HG03025 (cell line): ENCODE results near the gene ACKR1.

Experiments used
- ATAC-seq: cut with Tn5 transposase; IDR thresholded peaks from one replicate; pipeline ENCODE4 v1.9.1; 2021; ENCODE audit warnings: mild to moderate bottlenecking, moderate library complexity; ENCODE audit not compliant: unreplicated experiment, low FRiP score

ACKR1 gene

DNA sequence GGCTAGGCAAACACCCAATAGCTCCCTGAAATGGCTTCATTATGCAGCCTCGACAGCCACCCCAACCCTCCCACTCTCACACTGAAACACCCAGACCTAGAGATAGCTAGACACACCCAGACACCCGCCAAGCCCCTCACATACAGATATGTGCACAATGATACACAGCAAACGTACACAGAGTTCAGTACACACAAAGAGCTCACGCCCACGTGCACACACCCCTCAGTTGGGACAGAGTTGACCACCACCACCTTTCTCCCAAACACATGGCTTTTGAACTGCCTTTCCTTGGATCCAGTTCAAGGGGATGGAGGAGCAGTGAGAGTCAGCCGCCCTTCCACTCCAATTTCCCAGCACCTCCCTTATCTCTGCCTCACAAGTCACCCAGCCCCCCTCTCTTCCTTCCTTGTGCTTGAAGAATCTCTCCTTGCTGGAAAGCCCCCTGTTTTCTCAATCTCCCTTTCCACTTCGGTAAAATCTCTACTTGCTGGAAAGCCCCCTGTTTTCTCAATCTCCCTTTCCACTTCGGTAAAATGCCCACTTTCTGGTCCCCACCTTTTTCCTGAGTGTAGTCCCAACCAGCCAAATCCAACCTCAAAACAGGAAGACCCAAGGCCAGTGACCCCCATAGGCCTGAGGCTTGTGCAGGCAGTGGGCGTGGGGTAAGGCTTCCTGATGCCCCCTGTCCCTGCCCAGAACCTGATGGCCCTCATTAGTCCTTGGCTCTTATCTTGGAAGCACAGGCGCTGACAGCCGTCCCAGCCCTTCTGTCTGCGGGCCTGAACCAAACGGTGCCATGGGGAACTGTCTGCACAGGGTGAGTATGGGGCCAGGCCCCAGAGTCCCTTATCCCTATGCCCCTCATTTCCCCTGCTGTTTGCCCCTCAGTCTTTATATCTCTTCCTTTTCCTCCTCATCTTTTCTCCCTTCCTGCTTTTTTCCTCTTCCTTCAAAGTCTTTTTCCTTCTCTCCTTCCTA, at the start of gene ACKR1:
Gene ACKR1 (plus strand): TSS at position 715 of the 981 bp plus-strand sequence. CDS start 85 bp downstream, at position 800.
- no peak for ATAC-seq

GRCh38 chr1:159161001-159161718, 43.5 kb upstream of the ACKR1 start:
- peak; percentile 95 for ATAC-seq

- ATAC-seq: no peak
These were observed 43.0 kb upstream of the ACKR1 start for GRCh38 chr1:159161719-159162026.

- no peak for ATAC-seq
These were observed 42.0 kb upstream of the ACKR1 start for GRCh38 chr1:159162516-159163265.

GRCh38 chr1:159163614-159164228, 41.0 kb upstream of the ACKR1 start:
- no peak for ATAC-seq

DNA sequence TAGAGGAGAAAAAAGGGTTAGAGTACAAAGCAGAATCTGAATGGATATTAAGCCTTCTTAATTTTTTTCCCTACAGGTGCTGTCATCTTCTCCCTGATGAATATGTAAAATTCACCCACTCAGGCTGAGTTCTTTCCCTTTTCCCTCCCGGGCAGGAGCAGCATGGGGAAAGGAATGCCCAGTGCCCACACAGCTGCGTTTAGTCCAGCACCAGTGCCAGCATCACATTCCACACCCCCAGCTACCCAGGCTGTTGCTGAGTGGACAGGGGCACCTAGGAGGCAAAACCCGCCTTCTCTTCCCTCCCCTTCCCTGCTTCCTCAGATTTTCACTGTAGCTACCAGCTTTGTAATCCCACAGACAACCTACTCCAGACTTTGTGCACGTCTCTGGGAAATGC, 36.6 kb upstream of the ACKR1 start:
- no peak for ATAC-seq

- ATAC-seq: no peak
These were observed 34.0 kb upstream of the ACKR1 start for GRCh38 chr1:159170639-159171038.

DNA sequence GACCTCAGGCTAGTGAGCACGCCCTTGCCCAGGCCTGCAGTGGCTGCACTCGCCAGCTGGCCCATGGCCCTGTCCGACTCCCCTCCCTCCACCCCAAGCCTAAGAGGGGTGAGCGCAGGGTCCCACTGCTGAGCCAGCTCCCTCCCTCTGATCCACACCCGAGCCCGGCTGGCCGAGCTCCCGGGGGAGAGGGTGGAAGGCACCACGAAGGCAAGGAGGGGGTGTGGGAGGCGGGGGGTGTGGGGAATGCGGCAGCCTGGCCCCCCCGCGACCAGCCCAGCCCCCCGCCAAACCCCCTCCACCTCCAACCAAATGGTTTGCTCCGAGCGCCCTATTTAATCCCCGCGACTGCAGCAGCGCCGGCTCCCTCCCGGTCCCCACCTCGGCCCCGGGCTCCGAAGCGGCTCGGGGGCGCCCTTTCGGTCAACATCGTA, 33.4 kb upstream of the ACKR1 start, which contains the start of gene CADM3:
Gene CADM3 (plus strand): TSS at position 362 of the 434 bp plus-strand sequence. CDS start 151 bp downstream, outside the sequence.
- no peak for ATAC-seq

- ATAC-seq: no peak
These were observed 32.8 kb upstream of the ACKR1 start for GRCh38 chr1:159171688-159172501.

- ATAC-seq: no peak
These were observed 31.9 kb upstream of the ACKR1 start for GRCh38 chr1:159172614-159173291.

DNA sequence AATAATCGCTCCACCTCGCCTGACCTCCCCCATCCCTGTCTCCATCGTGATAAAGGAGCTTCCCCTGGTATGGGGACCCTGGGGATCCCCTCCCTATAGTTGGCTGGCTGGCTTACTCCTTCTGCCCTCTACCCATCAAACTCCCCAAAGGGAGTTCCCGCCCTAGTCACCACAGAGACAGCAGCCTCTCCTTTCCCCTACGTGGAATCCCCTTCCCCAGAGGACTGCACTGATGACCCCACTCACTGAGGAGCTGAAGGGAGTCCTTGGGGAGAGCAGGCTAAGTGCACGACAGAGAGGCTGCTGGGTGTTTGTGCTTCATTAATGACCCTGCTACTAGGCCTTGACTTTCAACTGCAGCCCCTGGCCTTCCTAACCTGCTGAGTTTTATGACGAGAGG, 31.4 kb upstream of the ACKR1 start:
- no peak for ATAC-seq

DNA sequence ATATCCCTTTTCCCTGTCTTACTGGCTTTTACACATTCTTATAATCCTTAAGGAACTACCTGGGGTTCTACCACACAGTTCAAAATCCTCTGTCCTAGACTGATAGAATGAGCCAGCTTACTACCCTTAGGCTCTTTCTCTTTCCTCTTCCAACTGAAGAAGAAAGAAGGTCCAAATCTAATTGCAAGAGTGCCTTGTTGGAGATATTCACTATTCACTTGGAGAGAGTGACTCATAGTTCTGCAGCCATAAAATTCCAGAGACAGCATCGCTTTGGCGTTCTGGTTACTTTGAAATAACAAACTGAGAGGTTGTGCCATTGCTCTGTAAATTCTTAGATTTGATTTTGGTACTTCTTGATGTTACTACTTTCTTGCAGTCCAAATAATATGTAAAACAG, 29.1 kb upstream of the ACKR1 start:
- ATAC-seq: no peak

GRCh38 chr1:159177272-159177907, 27.3 kb upstream of the ACKR1 start:
- no peak for ATAC-seq

DNA sequence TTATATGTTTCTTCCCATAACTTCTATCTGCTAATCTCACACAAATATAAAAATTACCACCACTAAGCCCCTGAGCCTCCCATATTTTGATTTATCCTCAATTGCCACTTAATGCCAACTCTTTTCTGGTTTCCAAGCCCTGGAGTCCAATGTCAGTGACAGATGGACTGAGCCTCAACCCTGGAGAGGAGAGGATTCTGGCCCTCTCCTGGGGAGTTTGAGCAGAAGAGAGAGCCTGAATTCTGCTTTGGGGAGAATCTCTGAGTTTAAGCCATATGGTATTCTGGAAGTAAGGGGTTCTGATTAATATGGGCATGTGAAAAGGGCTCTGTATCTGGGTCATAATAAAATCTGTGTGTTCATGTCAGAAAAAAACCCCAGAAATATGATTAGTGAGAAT, 24.8 kb upstream of the ACKR1 start:
- ATAC-seq: no peak

- no peak for ATAC-seq
These were observed 24.2 kb upstream of the ACKR1 start for GRCh38 chr1:159180516-159180915.

DNA sequence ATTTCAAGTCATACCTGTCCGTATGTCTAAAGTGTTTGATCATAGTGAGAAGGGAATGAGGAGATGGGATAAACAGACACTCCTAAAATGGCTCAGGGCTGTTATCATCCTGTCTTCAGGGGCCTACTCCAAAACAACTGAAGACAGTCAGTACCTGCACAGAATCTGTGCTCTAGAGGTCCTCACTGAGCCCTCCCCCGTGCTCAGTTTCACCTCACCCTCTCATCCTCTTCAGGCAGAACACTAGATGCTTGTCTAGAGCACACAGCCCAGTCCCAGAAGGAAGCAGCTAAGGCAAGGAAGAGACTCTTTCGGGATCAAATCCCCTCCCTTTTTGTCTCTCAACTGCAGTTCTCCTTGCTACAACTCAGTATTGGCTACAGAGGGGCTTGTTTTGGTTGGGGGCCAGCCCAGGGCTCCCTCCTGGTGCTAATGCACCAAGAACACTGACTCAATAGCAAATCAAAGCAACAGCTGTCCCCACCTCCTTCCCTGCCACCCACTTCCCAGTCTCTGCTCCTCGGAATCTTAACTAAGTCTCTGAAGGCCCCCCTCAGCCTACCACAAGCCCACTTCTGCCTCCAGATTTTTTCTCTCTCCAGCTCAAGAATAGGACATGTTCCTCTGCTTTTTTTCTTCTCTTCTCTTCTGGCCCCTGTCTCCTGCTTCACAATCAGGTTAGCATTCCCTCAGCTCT, 23.2 kb upstream of the ACKR1 start:
- ATAC-seq: no peak

- no peak for ATAC-seq
These were observed 20.5 kb upstream of the ACKR1 start for GRCh38 chr1:159184201-159184600.

- ATAC-seq: no peak
These were observed 19.6 kb upstream of the ACKR1 start for GRCh38 chr1:159185121-159185520.
